Activated T-cell treated with anti-CD3 and anti-CD28 coated beads, Interleukin-2, amount 50 U/mL, for 1 hour (primary cell): ENCODE results near the gene NELFA.
"Not testable (repeated sequence)": the region's sequence is repeated elsewhere in the genome, so short reads cannot be mapped to it uniquely, and the experiment has no call there.

Experiments
- DNase-seq: peaks from one replicate; pipeline ENCODE4 v3.0.0-alpha.2; 2020

Gene NELFA

GRCh38 chr4:2040391-2041238 is 31.8 kb upstream of the NELFA start:
- no peak for DNase-seq

GRCh38 chr4:2036866-2037265 is 28.1 kb upstream of the NELFA start:
- DNase-seq: no peak

- no peak for DNase-seq
Measured at GRCh38 chr4:2036327-2036726, 27.6 kb upstream of the NELFA start.

DNA sequence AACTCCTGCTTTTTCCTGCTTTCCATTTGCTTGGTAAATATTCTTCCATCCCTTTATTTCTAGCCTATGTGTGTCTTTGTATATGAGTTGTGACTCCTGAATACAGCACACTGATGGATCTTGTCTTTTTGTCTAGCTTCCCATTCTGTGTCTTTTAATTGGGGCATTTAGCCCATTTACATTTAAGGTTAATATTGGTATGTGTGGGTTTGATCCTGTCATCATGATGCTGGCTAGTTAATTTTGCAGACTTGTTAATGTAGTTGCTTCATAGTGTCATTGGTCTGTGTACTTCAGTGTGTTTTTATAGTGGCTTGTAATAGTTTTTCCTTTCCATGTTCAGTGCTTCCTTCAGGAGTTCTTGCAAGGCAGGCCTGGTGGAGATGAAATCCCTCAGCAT is 22.4 kb upstream of the NELFA start:
- DNase-seq: not testable (repeated sequence)

DNA sequence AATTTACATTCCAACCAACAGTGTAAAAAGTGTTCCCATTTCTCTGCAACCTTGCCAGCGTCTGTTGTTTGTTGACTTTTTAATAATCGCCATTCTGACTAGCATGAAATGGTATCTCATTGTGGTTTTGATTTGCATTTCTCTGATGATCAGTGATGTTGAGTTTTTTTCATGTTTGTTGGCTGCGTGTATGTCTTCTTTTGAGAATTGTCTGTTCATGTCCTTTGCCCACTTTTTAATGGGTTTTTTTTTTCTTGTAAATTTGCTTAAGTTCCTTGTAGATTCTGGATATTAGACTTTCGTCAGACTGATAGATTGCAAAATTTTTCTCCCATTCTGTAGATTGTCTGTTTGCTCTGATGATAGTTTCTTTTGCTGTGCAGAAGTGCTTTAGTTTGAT is 18.3 kb upstream of the NELFA start:
- DNase-seq: not testable (repeated sequence)

DNA sequence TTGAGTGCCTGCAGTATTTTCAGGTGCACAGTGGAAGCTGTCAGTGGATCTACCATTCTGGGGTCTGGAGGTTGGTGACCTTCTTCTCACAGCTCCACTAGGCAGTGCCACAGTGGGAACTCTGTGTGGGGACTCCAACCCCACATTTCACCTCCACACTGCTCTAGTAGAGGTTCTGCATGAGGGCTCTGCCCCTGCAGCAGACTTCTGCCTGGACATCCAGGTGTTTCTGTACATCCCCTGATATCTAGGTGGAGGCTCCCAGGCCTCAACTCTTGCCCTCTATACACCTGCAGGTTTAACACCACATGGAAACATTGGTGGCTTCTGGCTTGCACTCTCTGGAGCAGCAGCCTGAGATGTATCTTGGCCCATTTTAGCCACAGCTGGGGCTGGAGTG is 17.0 kb upstream of the NELFA start:
- DNase-seq: no peak

GRCh38 chr4:2024683-2025082 is 15.9 kb upstream of the NELFA start:
- DNase-seq: no peak

DNA sequence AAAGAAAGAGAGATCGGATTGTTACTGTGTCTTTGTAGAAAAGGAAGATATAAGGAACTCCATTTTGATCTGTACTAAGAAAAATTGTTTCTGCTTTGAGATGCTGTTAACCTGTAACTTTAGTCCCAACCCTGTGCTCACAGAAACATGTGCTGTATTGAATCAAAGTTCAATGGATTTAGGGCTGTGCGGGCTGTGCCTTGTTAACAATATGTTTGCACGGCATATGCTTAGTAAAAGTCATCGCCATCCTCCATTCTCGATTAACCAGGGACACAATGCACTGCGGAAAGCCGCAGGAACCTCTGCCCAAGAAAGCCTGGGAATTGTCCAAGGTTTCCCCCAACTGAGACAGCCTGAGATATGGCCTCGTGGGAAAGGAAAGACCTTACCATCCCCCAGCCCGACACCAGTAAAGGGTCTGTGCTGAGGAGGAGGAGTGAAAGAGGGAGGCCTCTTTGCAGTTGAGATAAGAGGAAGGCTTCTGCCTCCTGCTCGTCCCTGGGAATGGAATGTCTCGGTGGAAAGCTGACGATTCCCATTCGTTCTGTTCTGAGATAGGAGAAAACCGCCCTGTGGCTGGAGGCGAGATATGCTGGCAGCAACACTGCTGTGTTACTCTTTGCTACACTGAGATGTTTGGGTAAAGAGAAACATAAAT is 12.7 kb upstream of the NELFA start:
- not testable (repeated sequence) for DNase-seq

DNA sequence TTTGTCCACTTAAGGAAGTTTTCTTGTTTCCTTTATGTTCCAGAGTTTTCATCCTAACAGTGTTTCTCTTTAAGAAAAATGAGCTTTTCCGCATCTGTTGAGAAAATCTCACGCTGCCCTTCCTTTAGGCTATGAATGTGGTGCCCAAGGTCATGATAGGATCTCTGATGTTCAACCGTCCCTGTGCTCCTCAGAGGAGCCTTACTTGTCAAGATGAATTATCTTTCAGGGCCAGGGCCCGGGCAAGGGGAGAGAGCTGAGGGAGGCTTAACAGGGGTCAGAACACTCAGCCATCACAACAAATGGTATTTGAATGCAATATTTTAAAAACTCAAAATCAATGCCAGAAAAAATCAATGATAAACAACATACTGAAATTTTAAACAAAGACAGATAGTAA is 6.2 kb upstream of the NELFA start:
- no peak for DNase-seq

- DNase-seq: no peak
Measured at GRCh38 chr4:2011583-2011982, 2.8 kb upstream of the NELFA start.

DNA sequence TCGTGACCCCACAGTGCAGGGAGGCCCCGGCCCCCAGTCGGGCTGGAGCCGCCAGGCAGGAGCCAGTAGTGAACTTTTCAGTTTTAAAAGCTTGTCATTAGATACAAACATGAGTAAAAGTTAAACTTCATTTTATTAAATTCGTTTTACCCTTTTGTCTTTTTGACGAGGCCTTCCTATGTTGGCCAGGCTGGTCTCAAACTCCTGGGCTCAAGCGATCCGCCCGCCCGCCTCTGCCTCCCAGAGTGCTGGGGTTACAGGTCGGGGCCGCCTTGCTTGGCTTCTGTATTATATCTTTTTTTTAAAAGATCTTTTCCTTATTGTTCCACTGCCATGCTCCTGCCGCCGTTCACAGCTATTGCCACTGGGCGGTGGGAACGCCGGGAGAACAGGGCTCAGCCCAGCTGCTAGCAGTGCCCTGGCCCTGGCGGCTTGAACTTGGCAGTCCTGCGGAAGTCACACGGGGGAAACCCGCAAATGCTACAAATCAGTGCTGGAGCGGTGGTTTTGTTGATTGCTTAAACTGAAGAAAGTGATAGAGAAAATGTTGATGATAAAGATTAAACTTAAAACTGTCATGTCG is 968 bp upstream of the NELFA start:
- peak; percentile 56 for DNase-seq

- no peak for DNase-seq
Measured at GRCh38 chr4:2008671-2008920, 178 bp downstream of the NELFA start.

- no peak for DNase-seq
Measured at GRCh38 chr4:2007804-2008670, 737 bp downstream of the NELFA start.

DNA sequence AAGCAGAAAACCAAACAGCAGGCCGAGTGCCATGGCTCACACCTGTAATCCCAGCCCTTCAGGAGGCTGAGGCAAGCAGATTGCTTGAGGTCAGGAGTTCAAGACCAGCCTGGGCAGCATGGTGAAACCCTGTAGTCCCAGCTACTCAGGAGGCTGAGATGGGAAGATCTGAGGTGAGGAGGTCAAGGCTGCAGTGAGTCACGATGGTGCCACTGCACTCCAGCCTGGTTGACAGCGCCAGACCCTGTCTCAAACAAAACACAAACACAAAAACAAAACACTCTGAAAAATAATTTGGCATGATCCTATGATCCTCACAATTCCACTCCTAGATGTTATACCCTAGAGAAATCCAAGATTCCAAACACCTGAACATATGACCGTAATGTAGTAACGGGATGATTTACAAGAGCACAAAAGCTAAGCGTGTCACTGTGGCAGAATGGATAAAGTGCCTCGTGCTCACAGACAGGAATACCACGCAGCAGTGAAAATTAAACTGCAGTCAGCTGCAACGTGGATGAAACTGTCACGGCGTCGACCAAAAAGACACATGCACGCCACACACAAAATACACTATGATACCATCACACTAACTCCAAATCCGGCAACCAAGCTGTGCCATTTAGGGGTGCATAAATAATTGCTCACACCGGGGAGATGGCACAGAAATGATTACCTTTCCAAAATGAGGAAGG is 1.7 kb downstream of the NELFA start:
- no peak for DNase-seq

- DNase-seq: no peak
Measured at GRCh38 chr4:2006367-2006766, 2.4 kb downstream of the NELFA start.

DNA sequence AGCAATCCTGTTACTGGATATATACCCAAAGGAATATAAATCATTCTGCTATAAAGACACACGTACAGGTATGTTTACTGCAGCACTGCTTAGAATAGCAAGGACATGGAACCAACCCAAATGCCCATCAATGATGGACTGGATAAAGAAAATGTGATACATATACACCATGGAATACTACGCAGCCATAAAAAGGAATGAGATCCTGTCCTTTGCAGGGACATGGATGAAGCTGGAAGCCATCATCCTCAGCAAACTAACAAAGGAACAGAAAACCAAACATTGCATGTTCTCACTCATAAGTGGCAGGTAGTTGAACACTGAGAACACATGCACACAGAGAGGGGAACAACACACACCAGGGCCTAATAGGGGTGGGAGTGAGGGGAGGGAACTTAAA is 5.4 kb downstream of the NELFA start:
- not testable (repeated sequence) for DNase-seq

- DNase-seq: not testable (repeated sequence)
Measured at GRCh38 chr4:1999308-1999707, 9.5 kb downstream of the NELFA start.

GRCh38 chr4:1998296-1998695 is 10.5 kb downstream of the NELFA start:
- no peak for DNase-seq

DNA sequence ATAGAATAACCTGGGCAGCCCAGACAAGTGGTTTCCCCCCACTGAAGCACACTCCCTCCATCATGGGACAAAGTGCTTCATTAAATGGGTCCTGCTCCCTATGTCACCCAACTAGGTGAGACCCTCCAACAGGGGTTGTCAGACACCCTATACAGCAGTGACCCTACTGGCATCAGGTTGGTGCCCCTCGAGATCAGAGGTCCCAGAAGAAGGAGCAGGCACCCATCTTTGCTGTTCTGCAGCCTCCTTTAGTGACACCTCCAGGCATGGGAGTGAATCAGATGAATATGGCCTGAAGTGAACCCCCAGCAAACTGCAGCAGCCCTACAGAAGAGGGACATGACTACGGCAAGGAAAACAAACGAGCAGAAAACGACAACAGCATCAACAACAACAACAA is 11.1 kb downstream of the NELFA start:
- DNase-seq: no peak

GRCh38 chr4:1996866-1997611 is 11.7 kb downstream of the NELFA start:
- DNase-seq: no peak

DNA sequence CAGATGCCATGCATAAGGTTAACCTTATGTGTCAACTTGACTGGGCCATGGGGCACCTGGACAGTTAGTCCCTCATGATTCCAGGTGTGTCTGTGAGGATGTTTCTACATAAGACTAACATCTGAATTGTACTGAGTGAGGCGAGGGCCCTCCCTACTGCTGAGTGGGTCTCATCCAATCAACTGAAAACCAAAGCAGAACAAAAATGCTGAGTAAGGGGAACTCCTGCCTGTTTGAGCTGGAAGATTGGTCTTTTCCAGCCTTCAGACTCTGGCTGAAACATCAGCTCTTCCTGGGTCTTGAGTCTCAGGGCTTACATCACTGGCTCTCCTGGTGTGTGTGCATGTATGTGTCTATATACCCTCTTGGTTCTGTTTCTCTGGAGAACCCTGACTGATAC is 13.8 kb downstream of the NELFA start:
- no peak for DNase-seq
